Brain microvascular endothelial cell (primary cell): ENCODE data around the gene LRRC8A.

Experiments
- DNase-seq: peaks from one replicate; pipeline ENCODE4 v3.0.0-alpha.2; 2020
- H3K27ac ChIP-seq: fragments of 250-450 bp; sonication (Bioruptor Pico); 2 replicates; pipeline ENCODE4 v1.5.1; 2020; ENCODE audit warnings: mild to moderate bottlenecking, moderate library complexity
- H3K27me3 ChIP-seq: fragments of 250-450 bp; sonication (Bioruptor Pico); replicated peaks from 2 replicates; pipeline ENCODE4 v1.5.1; 2020; ENCODE audit warnings: mild to moderate bottlenecking
- H3K36me3 ChIP-seq: fragments of 250-450 bp; sonication (Bioruptor Pico); replicated peaks from 2 replicates; pipeline ENCODE4 v1.5.1; 2020; ENCODE audit warnings: mild to moderate bottlenecking
- H3K4me3 ChIP-seq: 2 replicates; pipeline ENCODE4 v1.5.1; 2011; ENCODE audit warnings: low read depth, mild to moderate bottlenecking, control low read depth, low read length, moderate library complexity
- in situ Hi-C: cut with HindIII; loops from 2 replicates; pipeline ENCODE4 v1.10.0; 2017; ENCODE audit warnings: low sequenced_read_pairs, low pct_ligation_motif_present
- TF ChIP-seq, protein P1 (sequence below): IDR thresholded peaks from 2 replicates; pipeline ENCODE4 v1.5.1; 2011; ENCODE audit warnings: low read depth, mild to moderate bottlenecking, moderate library complexity, low read length, control low read depth, inconsistent platforms; ENCODE audit errors: missing control alignments

LRRC8A gene

GRCh38 chr9:128913995-128914772 is 32.3 kb downstream of the LRRC8A start:
- in situ Hi-C loops = no loop called here
- Histone ChIP-seq H3K36me3 (peaks cover 42% of the 10 kb centered on the region), H3K27me3 (no peaks in the 10 kb centered on the region), H3K27ac (no peak overlapping the region), H3K4me3 (no peak overlapping the region)
- DNase-seq = no peak
- TF ChIP-seq, protein P1, sequence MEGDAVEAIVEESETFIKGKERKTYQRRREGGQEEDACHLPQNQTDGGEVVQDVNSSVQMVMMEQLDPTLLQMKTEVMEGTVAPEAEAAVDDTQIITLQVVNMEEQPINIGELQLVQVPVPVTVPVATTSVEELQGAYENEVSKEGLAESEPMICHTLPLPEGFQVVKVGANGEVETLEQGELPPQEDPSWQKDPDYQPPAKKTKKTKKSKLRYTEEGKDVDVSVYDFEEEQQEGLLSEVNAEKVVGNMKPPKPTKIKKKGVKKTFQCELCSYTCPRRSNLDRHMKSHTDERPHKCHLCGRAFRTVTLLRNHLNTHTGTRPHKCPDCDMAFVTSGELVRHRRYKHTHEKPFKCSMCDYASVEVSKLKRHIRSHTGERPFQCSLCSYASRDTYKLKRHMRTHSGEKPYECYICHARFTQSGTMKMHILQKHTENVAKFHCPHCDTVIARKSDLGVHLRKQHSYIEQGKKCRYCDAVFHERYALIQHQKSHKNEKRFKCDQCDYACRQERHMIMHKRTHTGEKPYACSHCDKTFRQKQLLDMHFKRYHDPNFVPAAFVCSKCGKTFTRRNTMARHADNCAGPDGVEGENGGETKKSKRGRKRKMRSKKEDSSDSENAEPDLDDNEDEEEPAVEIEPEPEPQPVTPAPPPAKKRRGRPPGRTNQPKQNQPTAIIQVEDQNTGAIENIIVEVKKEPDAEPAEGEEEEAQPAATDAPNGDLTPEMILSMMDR = no peak

DNA sequence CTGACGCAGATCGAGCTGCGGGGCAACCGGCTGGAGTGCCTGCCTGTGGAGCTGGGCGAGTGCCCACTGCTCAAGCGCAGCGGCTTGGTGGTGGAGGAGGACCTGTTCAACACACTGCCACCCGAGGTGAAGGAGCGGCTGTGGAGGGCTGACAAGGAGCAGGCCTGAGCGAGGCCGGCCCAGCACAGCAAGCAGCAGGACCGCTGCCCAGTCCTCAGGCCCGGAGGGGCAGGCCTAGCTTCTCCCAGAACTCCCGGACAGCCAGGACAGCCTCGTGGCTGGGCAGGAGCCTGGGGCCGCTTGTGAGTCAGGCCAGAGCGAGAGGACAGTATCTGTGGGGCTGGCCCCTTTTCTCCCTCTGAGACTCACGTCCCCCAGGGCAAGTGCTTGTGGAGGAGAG is 34.3 kb downstream of the LRRC8A start:
- peaks cover 27% of the 10 kb centered on the region for H3K36me3 ChIP-seq
- H3K27ac ChIP-seq = no peak overlapping the region
- no peaks in the 10 kb centered on the region for H3K27me3 ChIP-seq
- TF ChIP-seq, protein P1 = no peak
- no peak overlapping the region for H3K4me3 ChIP-seq
- no peak for DNase-seq
- in situ Hi-C loops = no loop called here

DNA sequence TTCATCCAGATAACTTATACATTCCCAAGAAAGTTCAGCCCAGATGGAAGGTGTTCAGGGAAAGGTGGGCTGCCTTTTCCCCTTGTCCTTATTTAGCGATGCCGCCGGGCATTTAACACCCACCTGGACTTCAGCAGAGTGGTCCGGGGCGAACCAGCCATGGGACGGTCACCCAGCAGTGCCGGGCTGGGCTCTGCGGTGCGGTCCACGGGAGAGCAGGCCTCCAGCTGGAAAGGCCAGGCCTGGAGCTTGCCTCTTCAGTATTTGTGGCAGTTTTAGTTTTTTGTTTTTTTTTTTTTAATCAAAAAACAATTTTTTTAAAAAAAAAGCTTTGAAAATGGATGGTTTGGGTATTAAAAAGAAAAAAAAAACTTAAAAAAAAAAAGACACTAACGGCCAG is 34.8 kb downstream of the LRRC8A start:
- no peak overlapping the region for H3K4me3 ChIP-seq
- H3K36me3 ChIP-seq = peaks cover 25% of the 10 kb centered on the region
- no peaks in the 10 kb centered on the region for H3K27me3 ChIP-seq
- TF ChIP-seq, protein P1 = no peak
- in situ Hi-C loops = no loop called here
- DNase-seq = no peak
- H3K27ac ChIP-seq = no peak overlapping the region

- in situ Hi-C loops = no loop called here
- DNase-seq = peak; percentile 32
- H3K27ac ChIP-seq = no peak overlapping the region
- H3K36me3 ChIP-seq = peaks cover 22% of the 10 kb centered on the region
- TF ChIP-seq, protein P1 = no peak
- H3K27me3 ChIP-seq = no peaks in the 10 kb centered on the region
- H3K4me3 ChIP-seq = no peak overlapping the region
Observed at GRCh38 chr9:128917151-128917849, 35.4 kb downstream of the LRRC8A start.

GRCh38 chr9:128918921-128919320 is 37.0 kb downstream of the LRRC8A start:
- H3K36me3 ChIP-seq = peaks cover 22% of the 10 kb centered on the region
- no peak overlapping the region for H3K4me3 ChIP-seq
- DNase-seq = no peak
- in situ Hi-C loops = no loop called here
- no peak overlapping the region for H3K27ac ChIP-seq
- no peaks in the 10 kb centered on the region for H3K27me3 ChIP-seq
- TF ChIP-seq, protein P1 = no peak
